NCI-H2196 treated with DMSO at 0.1 percent for 48 hours (cell line): ENCODE data around the gene STON2.
"Not testable (repeated sequence)": the region's sequence is repeated elsewhere in the genome, so short reads cannot be mapped to it uniquely, and the experiment has no call there.

Source experiments
- DNase-seq: peaks from one replicate; lab custom pipeline; 2025; ENCODE audit not compliant: unreplicated experiment; lab: John Stamatoyannopoulos, UW

STON2 gene

DNA sequence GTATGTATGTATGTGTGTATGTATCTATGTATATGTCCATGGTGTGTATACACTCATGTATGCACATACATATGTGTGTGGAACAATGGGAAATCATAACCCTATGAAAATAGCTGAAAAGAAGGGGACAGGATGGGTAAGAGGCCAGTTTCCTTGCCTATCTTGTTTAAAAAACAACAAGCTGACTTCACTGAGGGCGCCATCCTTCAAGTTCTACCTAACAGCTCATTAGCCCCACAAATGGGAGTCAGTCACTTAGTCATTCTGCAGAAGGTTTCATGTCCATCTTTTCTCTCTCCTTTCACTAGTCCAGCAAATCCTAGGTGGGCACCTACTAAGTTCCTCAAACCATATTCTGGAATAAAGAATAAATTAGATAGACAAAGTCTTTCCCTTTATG lies 14.7 kb downstream of the STON2 start:
- no peak for DNase-seq

GRCh38 chr14:81384900-81385299 lies 15.2 kb downstream of the STON2 start:
- no peak for DNase-seq

- no peak for DNase-seq
These were observed 17.5 kb downstream of the STON2 start for GRCh38 chr14:81382517-81383225.

- DNase-seq, result not testable (repeated sequence)
These were observed 20.1 kb downstream of the STON2 start for GRCh38 chr14:81380009-81380408.

DNA sequence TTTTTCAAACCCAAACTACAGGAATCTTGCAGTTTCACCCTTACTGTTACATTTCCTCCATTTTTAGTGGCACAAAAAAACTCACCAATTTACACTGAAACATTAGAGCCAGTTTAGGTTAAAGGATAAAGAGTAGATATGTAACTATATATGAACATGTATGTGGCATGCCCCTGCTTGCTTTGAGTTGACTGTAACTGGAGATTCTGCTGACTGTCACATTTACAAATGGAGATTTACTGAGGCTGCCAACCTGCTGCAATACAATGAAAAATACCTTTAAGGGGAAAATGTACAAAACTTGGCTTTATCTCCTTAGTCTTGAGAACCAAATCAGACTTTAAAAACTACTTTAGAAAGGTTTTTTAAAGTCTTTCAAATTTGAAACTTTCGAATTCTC lies 28.3 kb downstream of the STON2 start:
- no peak for DNase-seq

DNA sequence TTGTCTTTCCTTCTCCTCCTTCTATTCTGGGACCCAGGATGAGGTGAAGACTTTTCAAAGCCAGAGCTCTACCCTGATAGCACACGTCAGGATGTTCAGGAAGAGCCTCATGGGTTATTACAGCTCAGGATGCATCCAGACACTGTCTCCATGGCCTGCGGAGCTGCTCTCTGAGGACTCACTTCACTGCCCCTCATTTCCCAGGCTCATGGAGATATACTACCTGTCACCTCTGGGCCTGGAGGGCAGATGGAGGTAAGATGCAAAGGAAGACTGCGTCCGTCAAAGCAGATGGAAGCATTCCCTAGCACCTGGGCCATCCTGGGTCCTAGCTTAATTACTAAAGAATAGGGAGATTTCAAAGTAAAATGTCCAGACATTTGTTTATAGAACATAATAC lies 32.6 kb downstream of the STON2 start:
- no peak for DNase-seq

DNA sequence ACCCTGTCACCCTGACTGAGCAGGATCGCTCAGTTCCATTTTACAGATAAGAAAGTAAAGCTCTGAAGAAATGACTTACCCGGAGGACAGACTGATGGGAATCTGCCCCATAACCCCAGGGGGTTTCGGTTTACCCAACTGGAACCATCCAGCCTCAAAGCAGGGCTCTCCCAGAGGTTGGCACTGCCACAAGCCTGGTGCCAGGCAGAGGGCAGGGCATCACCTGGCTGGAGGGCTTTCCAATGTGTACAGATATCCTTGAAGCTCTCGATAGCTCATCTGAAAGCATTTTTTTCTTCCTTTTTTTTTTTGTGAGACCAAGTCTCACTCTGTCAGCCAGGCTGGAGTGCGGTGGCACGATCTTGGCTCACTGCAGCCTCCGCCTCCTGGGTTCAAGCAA lies 33.2 kb downstream of the STON2 start:
- DNase-seq, result no peak

- no peak for DNase-seq
These were observed 33.9 kb downstream of the STON2 start for GRCh38 chr14:81366214-81366613.

GRCh38 chr14:81363746-81364378 lies 36.3 kb downstream of the STON2 start:
- no peak for DNase-seq

DNA sequence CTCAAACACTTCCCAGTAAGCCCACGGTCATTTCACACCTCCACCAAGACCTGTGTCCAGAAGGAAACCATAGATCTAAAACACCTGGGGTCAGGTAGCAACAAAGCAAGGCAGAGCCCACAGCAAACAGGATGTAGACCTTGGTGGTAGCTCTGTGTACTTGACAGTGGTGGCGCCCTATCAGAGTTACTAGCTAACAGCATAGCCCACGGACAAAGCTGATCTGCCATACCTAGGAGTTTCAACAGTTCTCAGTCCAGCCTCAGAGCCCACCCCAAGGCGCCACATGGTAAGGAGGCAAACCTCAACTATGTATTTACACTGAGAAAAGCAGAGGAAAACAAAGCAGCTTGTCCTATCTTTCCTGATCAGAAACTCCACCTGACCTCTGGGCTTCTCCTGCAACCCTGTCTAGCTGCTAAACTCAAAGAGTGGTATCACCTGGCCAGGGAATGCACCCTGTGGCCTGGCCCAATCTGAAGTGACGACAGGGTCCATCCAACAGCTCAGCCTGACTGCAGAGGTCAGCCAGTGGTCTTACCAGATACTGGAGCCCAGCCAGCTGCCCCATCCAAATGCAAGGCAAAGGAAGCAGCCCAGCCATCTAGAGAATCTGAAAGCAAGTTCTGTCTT lies 46.3 kb downstream of the STON2 start:
- no peak for DNase-seq

DNA sequence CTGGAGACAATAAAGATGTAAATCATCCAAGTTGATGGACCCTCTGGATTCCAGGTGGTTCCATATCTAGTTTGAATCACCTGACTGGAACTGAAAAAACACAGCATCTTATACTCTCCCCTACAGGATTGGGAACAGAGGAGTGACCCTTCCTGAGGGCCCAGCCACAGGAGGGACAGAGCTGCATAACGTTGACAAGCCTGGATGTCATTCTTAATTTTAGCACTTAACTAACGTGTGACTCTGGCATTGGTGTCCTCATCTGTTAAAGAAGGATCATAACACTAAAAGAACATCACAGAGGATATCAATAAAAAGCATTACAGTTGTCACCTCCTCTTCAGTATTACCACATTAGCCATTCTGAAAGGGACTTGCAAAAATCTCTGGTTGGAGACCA lies 47.7 kb downstream of the STON2 start:
- no peak for DNase-seq

DNA sequence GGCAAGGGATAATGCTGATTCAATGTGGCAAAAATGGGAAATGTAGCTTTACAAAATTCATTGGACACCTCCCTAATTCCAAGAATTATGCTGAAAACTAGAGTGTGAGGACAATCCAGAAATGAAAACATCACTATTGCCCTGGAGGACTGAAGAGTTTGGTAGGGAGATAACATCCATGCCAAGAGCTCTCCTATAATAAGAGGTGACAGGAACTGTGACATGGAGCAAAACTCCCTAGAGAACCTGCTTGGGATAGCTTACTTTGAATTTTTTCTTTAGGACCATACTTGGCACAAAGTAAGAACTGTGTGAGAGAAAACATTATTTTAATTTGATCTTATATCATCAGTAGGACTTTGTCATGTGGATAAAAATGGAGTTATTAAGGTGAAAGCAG lies 48.9 kb downstream of the STON2 start:
- DNase-seq, result no peak

DNA sequence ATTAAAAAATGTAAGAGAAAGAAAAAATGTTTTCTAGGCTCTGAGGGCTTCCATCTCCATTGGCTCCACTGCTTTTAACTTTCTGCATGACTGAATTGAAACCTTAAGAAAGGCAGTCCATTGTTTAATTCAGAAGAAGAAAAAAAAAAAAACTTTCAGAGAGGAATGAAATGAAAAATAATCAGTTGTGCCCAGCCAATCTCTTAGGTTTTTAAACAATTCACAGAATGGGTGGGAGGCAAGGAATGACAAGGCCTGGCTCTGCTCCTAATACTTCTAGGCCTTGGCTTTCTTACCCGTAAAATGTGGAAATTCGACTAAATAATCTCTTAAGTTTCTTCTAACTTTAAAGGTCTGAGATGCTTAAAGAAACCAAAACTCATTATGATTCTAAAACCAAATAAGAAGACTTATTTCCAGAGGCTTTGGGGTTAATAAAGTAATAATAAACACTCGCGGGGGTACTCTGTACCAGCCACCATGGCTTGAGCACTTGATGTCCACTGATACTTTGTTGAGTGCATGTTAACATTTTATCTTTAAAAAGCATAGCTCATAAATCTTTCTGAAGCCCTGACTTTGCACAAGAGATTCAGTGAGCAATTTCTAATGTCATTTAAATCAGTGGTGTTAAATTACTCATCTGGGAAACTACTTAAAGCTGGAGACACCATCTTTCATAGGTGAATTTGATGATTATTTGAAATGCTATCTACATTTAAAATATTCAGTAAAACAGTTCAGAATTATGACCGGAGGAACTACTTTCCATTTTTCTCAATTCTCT lies 49.6 kb downstream of the STON2 start:
- no peak for DNase-seq

DNA sequence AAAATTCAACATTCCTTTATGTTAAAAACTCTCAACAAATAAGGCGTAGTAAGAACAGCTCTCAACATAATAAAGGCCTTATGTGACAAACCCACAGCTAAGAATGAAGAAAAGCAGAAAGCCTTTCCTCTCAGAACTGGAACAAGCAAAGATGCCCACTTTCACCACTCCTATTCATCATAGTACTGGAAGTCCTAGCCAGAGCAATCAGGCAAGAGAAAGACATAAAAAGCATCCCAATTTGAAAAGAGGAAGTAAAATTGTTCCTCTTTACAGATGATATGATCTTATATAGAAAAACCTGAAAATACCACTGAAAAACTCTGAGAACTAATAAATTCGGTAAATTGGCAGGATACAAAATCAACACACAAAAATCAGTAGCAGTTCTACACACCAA lies 52.1 kb downstream of the STON2 start:
- no peak for DNase-seq

DNA sequence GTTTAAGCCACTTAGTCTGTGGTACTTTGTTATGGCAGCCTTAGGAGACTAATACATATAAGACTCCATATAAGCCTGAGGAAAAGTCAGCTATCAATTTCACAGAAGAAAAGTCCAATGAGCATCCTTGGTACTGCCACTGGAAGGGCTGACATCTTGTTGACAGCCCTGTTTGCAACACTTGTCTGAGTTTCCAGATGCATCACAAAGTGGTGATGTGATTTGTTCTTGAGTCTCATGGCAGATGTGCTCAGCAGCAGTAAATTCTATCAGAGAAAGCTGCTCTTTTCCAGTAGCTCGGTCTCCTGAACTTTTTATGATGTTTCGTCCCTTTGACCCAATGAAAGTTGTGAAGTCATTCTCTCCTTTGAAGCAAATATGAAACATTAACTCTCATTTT lies 54.3 kb downstream of the STON2 start:
- no peak for DNase-seq

DNA sequence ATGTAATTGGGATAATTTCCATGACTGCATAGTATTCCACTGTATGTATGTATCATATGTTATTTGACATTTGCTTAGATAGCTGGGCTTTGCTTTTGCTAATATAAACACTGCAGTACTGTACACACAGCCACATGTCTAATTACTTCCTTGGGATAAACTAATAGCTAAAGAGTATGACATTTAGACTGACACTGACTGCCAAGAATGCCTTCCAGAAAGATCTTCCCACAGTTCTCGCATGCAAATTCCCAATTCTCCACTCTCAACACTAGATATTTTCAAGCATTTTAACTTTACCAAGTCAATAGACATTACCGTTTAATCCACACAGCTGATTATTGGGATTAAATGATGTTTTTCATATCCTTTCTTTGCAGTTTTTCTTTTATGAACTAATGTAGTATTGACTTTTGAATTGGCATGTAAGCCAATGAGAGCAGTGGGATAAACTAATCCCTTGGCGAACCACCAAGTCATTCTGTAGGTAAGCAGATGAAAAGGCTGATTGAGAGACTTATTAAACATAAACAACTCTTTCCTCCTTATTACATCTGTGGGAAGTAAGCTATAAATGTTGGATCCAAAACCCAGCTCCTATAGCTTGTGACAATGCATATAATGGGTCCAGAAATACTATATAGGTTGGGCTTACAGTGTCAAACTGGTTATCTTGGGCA lies 55.5 kb downstream of the STON2 start:
- DNase-seq, result no peak

GRCh38 chr14:81343701-81344100 lies 56.4 kb downstream of the STON2 start:
- no peak for DNase-seq

- no peak for DNase-seq
These were observed 57.1 kb downstream of the STON2 start for GRCh38 chr14:81342850-81343580.

GRCh38 chr14:81341781-81342180 lies 58.3 kb downstream of the STON2 start:
- DNase-seq, result no peak

DNA sequence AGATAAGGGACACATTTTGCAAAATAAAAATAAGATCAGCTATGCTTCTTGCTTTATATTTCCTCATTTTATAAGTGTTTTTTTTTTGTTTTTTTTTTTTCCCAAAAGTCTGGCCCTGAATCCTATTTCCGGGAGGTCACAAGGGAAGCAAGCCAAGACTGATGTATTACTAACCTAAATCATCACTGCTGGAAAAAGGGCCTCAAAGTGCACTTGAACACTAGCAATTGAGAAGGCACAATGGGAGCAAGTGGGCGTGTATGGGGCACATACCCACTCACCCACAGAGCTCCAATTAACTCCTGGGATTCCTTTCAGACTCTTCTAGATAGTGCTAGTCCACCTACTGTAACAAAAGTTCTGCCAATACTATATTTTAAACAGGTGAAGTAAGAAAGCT lies 58.8 kb downstream of the STON2 start:
- DNase-seq, result no peak

DNA sequence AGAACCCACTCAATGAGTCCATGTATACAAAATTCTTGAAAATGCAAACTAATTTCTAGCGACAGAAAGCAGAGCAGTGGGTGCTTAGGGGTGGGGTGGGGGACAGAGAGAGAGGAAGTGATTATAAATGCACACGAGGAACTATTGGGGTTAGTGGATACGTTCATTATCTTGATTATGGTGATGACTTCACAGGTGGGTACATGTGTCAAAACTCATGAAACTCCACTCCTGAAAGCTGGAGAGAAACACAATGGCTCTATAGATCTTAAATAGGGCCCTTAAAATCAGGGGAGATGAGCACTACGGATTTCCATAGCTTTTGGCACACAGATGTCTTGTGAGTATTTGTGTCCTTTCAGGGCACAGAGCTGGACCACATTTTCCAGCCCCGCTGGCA lies 59.9 kb downstream of the STON2 start:
- DNase-seq, result no peak
